ENCODE results near the gene BAHCC1.

BAHCC1 gene

DNA sequence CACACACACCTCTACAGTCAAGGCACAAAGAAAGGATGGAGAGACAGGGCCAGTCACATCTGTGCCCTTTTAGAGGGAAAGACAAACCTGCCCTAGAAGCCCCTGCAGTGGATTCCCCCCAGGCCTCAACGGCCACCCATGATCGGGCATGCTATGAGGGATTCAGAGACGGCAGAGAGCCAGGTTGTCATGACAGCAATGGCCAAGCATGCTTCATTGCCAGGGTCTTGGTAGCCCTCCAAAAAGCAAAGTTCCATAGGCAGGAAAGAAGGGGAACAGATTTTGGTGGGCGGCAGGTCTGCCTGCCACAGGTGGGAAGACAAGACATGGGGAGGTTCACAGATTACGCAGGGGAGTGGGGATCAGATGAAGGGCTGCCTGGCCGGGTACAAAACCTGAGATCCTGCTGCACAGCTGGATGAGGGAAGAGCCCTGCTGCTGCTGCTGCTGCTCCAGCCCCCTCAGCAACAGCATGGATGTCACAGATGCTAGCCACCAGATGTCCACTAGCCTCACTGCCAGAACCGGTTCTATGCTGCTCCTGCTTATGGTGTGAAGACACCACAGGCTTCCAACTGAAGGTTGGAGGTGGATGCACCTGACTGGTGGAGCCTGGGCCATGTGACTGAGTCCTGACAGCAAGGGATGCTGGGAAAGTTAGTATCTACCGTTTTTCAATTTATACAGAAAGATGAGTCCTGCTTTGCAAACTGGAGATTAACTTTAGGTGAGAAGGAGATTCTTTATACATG, 99.5 kb downstream of the BAHCC1 start:
- in situ Hi-C loops (cut with MboI; ENCODE audit: low pct_unique_long_range_greater_than_20kb, low sequenced_read_pairs, unreplicated experiment) = no loop called here
- no peak for DNase-seq (ENCODE audit: low spot score)
- TF ChIP-seq, protein P1, sequence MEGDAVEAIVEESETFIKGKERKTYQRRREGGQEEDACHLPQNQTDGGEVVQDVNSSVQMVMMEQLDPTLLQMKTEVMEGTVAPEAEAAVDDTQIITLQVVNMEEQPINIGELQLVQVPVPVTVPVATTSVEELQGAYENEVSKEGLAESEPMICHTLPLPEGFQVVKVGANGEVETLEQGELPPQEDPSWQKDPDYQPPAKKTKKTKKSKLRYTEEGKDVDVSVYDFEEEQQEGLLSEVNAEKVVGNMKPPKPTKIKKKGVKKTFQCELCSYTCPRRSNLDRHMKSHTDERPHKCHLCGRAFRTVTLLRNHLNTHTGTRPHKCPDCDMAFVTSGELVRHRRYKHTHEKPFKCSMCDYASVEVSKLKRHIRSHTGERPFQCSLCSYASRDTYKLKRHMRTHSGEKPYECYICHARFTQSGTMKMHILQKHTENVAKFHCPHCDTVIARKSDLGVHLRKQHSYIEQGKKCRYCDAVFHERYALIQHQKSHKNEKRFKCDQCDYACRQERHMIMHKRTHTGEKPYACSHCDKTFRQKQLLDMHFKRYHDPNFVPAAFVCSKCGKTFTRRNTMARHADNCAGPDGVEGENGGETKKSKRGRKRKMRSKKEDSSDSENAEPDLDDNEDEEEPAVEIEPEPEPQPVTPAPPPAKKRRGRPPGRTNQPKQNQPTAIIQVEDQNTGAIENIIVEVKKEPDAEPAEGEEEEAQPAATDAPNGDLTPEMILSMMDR (IDR thresholded peaks at IDR 0.05; ENCODE audit: extremely low read depth, insufficient read depth, missing control alignments) = no peak

DNA sequence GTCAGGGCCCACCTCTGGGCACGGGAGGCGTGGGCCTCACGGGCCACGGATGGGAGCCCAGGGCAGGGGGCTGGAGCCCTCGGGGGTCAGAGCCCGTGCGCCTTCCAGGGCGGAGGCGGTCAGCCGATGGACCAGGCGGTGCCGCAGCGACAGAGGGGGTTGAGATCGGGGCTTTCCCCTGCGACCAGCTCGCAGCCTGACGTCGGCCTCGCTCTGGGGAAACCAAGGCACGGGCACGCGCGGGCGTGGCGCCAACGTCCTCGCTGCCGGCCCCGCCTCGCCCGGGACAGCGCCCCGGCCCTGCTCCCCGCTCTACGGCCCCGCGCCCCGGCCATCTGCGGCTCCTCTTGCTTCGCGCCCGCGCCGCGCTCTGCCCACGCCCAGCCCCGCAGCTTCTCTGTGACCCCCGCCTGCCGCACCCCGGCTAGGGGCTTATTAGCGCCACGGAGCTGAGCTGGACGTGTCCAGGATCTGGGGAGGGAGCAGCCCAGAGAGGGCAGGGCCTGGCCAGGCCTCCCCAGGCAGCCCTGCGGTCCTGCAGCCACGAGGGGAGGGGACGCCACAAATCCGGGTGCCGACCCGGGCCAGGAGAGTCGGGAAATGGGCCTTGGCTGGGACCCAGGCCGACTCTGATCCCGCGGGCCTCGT, 103.8 kb downstream of the BAHCC1 start:
- TF ChIP-seq, protein P1 (IDR thresholded peaks at IDR 0.05; ENCODE audit: extremely low read depth, insufficient read depth, missing control alignments) = no peak
- in situ Hi-C loops (cut with MboI; ENCODE audit: low pct_unique_long_range_greater_than_20kb, low sequenced_read_pairs, unreplicated experiment) = no loop called here
- no peak for DNase-seq (ENCODE audit: low spot score)

- in situ Hi-C loops (cut with MboI; ENCODE audit: low pct_unique_long_range_greater_than_20kb, low sequenced_read_pairs, unreplicated experiment) = no loop called here
- no peak for DNase-seq (ENCODE audit: low spot score)
- TF ChIP-seq, protein P1 (IDR thresholded peaks at IDR 0.05; ENCODE audit: extremely low read depth, insufficient read depth, missing control alignments) = no peak
Observed at GRCh38 chr17:81499601-81499970, 104.3 kb downstream of the BAHCC1 start.

DNA sequence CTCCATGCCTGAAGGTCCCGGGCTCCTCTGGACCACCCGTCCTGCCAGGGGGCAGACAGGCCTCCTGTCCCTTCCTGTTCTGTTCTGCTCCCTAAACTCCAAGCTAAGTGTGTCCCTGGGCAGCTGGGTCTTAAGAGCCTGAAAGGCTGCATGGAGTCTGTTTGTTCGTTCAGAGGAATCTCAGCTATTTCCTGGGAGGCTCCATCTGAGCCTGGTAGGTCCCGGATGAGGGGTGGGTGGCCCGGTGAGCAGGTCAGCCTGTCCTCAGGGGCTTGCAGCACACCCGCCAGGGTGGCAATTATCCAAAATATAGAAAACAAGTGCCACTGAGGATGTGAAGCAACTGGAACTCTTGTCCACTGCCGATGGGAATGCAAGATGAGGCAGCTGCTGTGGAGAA, 104.8 kb downstream of the BAHCC1 start:
- no peak for DNase-seq (ENCODE audit: low spot score)
- TF ChIP-seq, protein P1 (IDR thresholded peaks at IDR 0.05; ENCODE audit: extremely low read depth, insufficient read depth, missing control alignments) = no peak
- in situ Hi-C loops (cut with MboI; ENCODE audit: low pct_unique_long_range_greater_than_20kb, low sequenced_read_pairs, unreplicated experiment) = no loop called here

GRCh38 chr17:81502471-81503017, 107.3 kb downstream of the BAHCC1 start:
- no peak for DNase-seq (ENCODE audit: low spot score)
- TF ChIP-seq, protein P1 (IDR thresholded peaks at IDR 0.05; ENCODE audit: extremely low read depth, insufficient read depth, missing control alignments) = no peak
- in situ Hi-C loops (cut with MboI; ENCODE audit: low pct_unique_long_range_greater_than_20kb, low sequenced_read_pairs, unreplicated experiment) = no loop called here

GRCh38 chr17:81503619-81504018, 108.4 kb downstream of the BAHCC1 start:
- no peak for DNase-seq (ENCODE audit: low spot score)
- TF ChIP-seq, protein P1 (IDR thresholded peaks at IDR 0.05; ENCODE audit: extremely low read depth, insufficient read depth, missing control alignments) = no peak
- in situ Hi-C loops (cut with MboI; ENCODE audit: low pct_unique_long_range_greater_than_20kb, low sequenced_read_pairs, unreplicated experiment) = no loop called here

Measured in GM13977 (cell line).